Chondrocyte (in vitro differentiated cells): ENCODE measurements around the gene FRMD7. TPM values are rescaled to one million over a fixed set of nuclear protein-coding genes. Genes with fewer than 3 reads are reported as not detected.

Experiments used
- DNase-seq: peaks from one replicate; pipeline ENCODE4 v3.0.0; 2021; ENCODE audit warnings: mixed read lengths, low spot score
- H3K27ac Mint-ChIP-seq: one replicate; pipeline ENCODE4 v1.8.0; 2021; ENCODE audit warnings: mild to moderate bottlenecking, moderate library complexity, mixed read lengths; ENCODE audit not compliant: unreplicated experiment
- H3K27me3 Mint-ChIP-seq: 2 replicates; pipeline ENCODE4 v1.8.0; 2021; ENCODE audit warnings: low read depth, mixed read lengths
- H3K36me3 Mint-ChIP-seq: 2 replicates; pipeline ENCODE4 v1.8.0; 2021; ENCODE audit warnings: low read depth, mixed read lengths
- H3K4me1 Mint-ChIP-seq: 2 replicates; pipeline ENCODE4 v1.8.0; 2021; ENCODE audit warnings: low read depth, mild to moderate bottlenecking, mixed read lengths
- H3K4me3 Mint-ChIP-seq: one replicate; pipeline ENCODE4 v1.8.0; 2021; ENCODE audit warnings: mild to moderate bottlenecking, moderate library complexity, mixed read lengths; ENCODE audit not compliant: unreplicated experiment
- H3K9me3 Mint-ChIP-seq: 2 replicates; pipeline ENCODE4 v1.8.0; 2021; ENCODE audit warnings: low read depth, mixed read lengths
- CTCF ChIP-seq: fragments of 200-600 bp; sonication (generic); IDR thresholded peaks from 2 replicates; pipeline ENCODE4 v1.5.0; 2021; ENCODE audit warnings: antibody characterized with exemption, mild to moderate bottlenecking, moderate library complexity
- total RNA-seq: library from RNA; stranded (reverse); gene quantifications from 3 replicates; pipeline ENCODE4 v1.2.1, GENCODE V29; 2021

Gene FRMD7
- total RNA-seq, 1 donor from 2014 or later = 0.25 TPM

DNA sequence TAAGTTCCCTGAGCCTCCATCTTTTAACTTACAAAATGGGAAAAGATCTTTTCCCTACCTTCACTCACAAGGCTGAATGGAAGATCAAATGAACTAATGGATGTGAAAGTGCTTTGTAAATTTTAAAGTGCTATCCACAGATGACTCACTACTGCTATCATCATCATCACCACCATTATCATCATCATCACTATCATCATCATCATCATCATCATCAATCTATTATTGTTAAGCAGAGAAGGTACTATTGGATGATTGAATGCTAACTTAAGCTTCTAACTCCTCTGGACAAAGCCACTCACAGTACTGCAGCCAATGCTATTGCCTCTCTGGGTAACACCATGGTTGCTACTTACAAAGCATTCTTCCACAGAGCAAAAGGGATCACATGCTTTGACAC lies 1.9 kb downstream of the FRMD7 start:
- no peak for DNase-seq
- Mint-ChIP-seq H3K4me3 (no peak overlapping the region), H3K9me3 (no peaks in the 10 kb centered on the region), H3K27ac (peak overlapping the region; percentile 83), H3K4me1 (peaks cover 34% of the 10 kb centered on the region), H3K27me3 (no peaks in the 10 kb centered on the region), H3K36me3 (no peaks in the 10 kb centered on the region)
- no peak for TF ChIP-seq CTCF

DNA sequence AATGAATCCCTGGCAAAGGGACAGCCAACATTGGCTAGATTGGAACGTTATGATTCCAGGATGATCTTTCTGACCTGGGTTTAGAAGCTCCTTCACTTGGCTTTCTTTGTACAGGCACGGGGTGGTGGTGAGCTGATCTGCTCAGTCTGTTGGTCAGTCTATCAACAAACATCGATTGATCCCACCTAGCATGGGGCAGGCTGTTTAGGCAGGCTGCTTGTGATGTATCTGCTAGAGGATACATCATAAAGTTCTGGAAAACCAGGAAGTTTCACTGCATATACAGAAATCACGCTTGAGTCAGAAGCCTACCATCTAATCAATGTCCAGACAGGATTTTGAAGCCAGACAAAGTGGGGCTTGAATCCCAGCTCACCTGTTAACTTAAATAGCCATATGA lies 6.9 kb downstream of the FRMD7 start:
- no peaks in the 10 kb centered on the region for H3K9me3 Mint-ChIP-seq
- H3K4me3 Mint-ChIP-seq = no peak overlapping the region
- no peak for TF ChIP-seq CTCF
- no peaks in the 10 kb centered on the region for H3K27me3 Mint-ChIP-seq
- no peaks in the 10 kb centered on the region for H3K36me3 Mint-ChIP-seq
- H3K4me1 Mint-ChIP-seq = peaks cover 41% of the 10 kb centered on the region
- no peak for DNase-seq
- H3K27ac Mint-ChIP-seq = no peak overlapping the region

DNA sequence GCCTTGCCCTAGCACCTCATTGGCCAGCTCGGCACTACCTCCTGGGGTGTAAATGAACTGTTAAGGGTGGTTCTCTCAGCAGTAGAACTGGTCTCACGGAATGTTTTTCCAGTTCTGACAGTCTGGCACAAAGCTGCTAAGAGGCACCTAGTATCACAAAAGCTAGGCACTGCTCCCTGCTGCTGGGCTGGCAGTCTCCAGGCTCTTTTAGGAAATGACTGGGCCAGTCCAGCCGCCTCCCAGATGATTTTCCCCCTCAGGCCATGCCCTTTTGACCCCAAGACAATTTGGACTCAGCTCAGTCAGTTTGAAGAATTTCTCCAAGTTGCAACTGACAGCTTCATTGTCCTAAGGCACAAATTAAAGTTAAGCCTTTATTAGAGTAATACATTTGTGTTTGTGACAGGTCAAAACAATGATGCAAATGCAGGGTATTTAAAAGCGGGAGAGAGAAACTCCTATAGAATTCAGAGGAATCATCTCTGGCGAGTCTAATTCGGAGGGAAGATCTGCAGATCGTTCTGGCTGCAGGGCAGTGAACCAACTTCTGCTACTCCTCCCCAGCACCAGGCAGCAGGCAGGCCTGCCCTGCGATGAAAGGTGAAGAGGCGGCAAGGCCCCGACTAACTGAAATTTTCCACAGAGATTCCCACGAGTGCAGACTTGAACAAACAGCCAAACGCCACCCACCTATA lies 7.9 kb downstream of the FRMD7 start:
- no peaks in the 10 kb centered on the region for H3K36me3 Mint-ChIP-seq

DNA sequence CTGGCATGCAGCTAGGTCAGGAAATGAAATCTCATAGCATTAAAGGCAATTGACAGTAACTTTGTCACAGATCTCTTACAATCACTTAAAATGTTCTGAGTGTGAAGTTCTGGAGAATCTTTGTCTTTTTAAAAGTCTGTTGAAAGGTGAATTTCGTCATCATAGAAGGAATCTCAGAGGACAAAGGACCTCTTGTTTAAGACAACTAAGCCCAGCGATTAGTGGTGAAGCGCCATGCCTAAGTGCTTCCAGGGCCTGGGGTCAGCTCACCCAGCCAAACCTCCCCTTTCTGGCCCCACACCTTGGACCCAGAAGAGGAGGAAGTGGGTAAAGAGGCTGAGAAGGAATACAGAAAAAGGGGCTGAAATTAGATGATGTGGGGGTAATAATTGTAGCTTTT lies 8.5 kb downstream of the FRMD7 start:
- H3K9me3 Mint-ChIP-seq = no peaks in the 10 kb centered on the region
- H3K27ac Mint-ChIP-seq = peak overlapping the region; percentile 82
- H3K4me3 Mint-ChIP-seq = no peak overlapping the region
- H3K36me3 Mint-ChIP-seq = no peaks in the 10 kb centered on the region
- DNase-seq = no peak
- H3K4me1 Mint-ChIP-seq = peaks cover 48% of the 10 kb centered on the region
- H3K27me3 Mint-ChIP-seq = no peaks in the 10 kb centered on the region
- TF ChIP-seq CTCF = no peak

More for the DNA sequence above, 7.9 kb downstream of the FRMD7 start:
- H3K9me3 Mint-ChIP-seq = no peaks in the 10 kb centered on the region
- H3K27me3 Mint-ChIP-seq = no peaks in the 10 kb centered on the region
- H3K4me1 Mint-ChIP-seq = peaks cover 46% of the 10 kb centered on the region
- peak overlapping the region; percentile 82 for H3K27ac Mint-ChIP-seq
- no peak for DNase-seq
- no peak overlapping the region for H3K4me3 Mint-ChIP-seq
- peak; percentile 7 for TF ChIP-seq CTCF

GRCh38 chrX:132118358-132118757 lies 9.5 kb downstream of the FRMD7 start:
- Mint-ChIP-seq H3K4me1 (peaks cover 46% of the 10 kb centered on the region), H3K9me3 (no peaks in the 10 kb centered on the region), H3K27me3 (no peaks in the 10 kb centered on the region), H3K4me3 (no peak overlapping the region), H3K36me3 (no peaks in the 10 kb centered on the region), H3K27ac (no peak overlapping the region)
- DNase-seq = no peak
- TF ChIP-seq CTCF = no peak
